ENCODE results near the gene STK24.
"Not testable (repeated sequence)": the region's sequence is repeated elsewhere in the genome, so short reads cannot be mapped to it uniquely, and the experiment has no call there.

Gene STK24

DNA sequence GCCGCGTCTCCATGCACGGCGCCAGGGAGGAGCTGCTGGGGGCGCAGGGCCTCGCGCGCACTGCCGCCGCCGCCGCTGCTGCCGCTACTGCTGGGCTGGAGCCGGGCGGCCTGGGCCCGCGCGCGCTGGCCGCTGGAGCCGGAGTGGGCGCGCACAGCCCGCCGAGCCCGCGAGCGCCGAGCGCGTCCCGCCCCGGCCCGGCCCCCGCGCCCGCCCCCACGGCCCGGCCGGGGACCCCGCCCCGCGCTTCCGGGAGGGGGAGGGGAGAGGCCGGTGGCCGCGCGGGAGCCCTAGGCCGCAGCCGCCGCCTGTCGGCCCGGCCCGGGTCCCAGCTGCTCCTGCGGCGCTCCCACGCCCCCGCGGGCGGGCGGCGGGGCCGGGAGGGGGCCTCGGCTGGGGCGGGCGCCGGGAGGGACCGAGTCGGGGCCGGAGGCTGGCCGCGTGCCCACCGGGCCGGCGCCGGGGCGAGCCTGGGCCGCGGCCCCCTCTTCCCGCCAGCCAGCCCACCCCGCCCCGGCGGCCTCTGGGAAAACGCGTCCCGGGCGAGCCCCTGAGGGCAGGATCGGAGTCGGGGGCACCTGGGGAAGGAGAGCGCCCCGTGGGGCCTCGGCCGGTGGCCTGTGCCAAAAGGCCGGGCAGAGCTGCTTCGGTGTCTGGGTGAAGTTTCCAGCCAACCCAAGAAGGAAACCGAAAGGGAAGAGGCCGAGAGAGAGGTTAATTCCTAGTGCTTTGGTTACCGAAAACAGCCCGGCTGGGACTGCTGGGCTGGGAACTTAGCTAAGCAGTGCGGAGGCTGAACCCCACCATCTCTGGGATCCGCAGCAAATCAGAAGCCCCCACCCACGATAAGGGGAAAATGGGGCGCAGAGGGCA lies at the start of gene STK24:
Gene STK24 (minus strand): TSS at position 145 of the 873 bp plus-strand sequence. CDS start 321 bp downstream, outside the sequence.
- peak within 1 kb of the TSS; percentile 68 for H3K4me3 ChIP-seq (ENCODE audit: low read depth, low read length)

- no peak overlapping the region for H3K4me3 ChIP-seq (ENCODE audit: low read depth, low read length)
These were observed 49.5 kb upstream of the STK24 start for GRCh38 chr13:98626298-98626935.

DNA sequence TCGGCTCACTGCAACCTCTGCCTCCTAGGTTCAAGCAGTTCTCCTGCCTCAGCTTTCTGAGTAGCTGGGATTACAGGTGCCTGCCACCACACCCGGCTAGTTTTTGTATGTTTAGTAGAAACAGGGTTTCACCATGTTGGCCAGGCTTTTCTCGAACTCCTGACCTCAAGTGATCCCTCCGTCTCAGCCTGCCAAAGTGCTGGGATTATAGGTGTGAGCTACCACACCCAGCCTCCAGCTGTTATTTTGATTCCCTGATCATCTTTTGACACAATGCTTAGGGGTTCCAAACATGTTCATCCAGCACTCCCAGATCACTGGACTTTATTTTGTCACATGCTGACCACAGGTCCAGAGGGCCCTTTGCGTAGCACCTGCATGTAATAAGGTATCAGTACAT lies 47.7 kb upstream of the STK24 start:
- H3K4me3 ChIP-seq (ENCODE audit: low read depth, low read length) = not testable (repeated sequence)

DNA sequence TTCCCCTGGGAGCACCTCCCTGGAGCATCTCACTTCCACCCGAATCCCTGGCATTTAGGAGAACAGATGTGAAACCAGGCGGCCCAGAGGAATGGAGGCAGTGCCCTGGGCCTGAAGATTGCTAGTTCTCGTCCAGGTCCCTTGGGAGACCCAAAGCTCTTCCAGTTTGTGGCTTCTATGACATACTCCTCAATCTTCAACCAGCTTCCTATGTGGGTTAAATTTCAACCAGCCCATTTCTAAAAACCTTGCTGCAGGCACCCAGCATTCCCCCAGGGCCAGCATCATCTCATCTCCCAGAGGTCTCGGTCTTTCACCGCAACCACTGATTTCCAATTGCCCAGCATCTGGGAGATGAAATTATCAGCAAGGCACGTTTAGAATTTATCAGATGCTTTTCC lies 46.0 kb upstream of the STK24 start:
- H3K4me3 ChIP-seq (ENCODE audit: low read depth, low read length) = no peak overlapping the region

DNA sequence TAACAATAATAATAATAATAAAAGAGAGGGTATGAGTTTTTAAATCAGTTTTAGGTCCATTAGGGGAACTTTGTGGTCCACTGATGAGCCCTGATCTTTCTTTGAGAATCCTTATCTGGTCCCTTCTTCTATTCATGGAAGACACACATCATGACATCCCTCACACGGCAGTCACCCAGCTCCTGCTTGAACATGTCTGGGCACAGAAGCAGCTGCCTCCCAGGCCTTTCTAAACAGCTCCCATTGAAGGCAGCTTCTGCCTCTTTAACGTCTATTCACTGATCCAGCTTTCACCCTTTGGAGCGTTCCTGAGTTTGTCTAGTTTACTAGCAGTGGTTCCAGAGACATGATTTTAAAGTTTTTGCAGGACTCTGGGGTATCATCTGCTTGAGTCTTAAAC lies 42.6 kb upstream of the STK24 start:
- no peak overlapping the region for H3K4me3 ChIP-seq (ENCODE audit: low read depth, low read length)

- not testable (repeated sequence) for H3K4me3 ChIP-seq (ENCODE audit: low read depth, low read length)
These were observed 38.7 kb upstream of the STK24 start for GRCh38 chr13:98615595-98615994.

- no peak overlapping the region for H3K4me3 ChIP-seq (ENCODE audit: low read depth, low read length)
These were observed 36.7 kb upstream of the STK24 start for GRCh38 chr13:98613591-98613990.

GRCh38 chr13:98609756-98610155 lies 32.8 kb upstream of the STK24 start:
- H3K4me3 ChIP-seq (ENCODE audit: low read depth, low read length) = no peak overlapping the region

DNA sequence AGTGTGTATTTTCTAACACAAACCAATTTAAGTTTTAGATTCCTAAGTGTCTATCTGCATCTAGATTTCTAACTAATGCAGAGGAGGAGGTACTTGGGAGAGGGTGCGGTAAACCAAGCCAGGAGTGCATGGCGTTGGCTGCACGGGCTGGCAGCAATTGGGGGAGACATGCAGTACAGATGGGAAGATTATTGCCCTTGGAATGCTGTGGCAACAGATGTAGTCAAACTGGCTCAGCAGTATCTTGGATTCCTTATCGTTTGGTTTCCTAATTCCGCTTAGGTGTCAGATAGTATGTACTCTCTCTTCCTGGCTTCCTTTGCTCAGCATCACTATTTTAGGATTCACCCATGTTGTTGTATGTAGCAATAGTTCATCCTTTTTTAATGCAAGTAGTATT lies 29.4 kb upstream of the STK24 start:
- H3K4me3 ChIP-seq (ENCODE audit: low read depth, low read length) = no peak overlapping the region

GRCh38 chr13:98599502-98600328 lies 22.8 kb upstream of the STK24 start:
- H3K4me3 ChIP-seq (ENCODE audit: low read depth, low read length) = no peak overlapping the region

DNA sequence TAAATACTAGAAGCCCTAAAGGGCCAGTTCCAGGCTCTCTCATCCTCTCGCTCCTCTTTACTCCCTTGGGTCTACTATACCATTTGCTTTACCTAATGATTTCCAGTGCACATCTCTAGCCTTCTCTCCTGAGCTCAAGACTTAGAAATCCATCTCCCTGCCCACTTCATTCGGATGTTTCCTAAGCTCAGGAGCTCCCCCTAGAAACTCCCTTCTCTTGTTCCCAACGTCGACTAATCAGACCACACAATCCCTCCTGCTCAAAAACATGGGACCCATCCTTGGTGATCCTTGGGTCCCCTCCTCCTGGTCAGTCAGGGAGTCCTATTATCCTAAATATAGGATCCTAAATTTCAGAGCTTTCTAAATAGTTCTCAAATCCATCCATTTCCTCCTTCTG lies 21.1 kb upstream of the STK24 start:
- H3K4me3 ChIP-seq (ENCODE audit: low read depth, low read length) = no peak overlapping the region

DNA sequence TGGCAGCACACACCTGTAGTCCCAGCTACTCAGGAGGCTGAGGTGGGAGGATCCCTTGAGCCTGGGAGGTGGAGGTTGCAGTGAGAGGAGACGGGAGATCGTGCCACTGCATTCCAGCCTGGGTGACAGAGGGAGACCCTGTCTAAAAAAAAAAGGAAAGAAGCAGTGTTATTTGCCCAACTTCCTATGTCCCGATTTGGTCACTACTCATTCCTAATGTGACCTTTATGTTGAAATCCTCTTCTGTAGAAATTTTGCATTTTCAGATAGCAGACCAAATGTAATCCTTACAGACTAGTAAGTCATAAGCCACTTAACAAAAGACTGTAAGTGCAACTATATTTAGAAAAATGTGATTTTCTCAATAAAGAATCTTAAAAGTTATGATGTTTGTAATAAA lies 18.2 kb upstream of the STK24 start:
- H3K4me3 ChIP-seq (ENCODE audit: low read depth, low read length) = no peak overlapping the region

- H3K4me3 ChIP-seq (ENCODE audit: low read depth, low read length) = no peak overlapping the region
These were observed 15.4 kb upstream of the STK24 start for GRCh38 chr13:98592362-98592732.

DNA sequence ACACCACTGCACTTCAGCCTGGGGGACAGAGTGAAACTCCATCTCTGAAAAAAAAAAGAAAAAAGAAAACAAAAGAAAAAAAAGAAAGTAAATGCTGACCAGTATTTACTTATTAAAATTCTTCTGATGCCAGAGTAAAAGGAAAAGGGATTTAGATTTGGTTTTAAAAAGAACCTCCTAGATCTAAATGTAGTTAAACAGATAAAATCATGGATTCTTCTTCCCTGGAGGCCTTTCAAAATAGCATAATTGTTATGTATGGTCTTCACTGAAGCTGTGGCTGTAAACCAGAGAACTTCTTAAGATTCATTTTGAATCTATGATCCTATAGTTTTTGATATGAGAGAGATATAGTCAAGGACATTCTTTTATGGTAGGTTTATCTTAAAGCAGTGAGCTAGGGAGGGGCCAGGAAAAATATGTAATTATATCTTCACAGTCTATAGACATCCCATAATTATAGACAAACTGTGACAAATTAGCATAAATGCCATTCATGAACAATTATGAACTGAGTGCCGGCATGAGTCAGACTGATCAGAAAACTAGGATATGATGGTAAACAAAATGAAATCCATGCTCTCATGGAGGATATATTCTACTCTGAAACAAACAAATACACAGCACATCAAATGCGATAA lies 14.9 kb upstream of the STK24 start:
- H3K4me3 ChIP-seq (ENCODE audit: low read depth, low read length) = no peak overlapping the region

- not testable (repeated sequence) for H3K4me3 ChIP-seq (ENCODE audit: low read depth, low read length)
These were observed 13.6 kb upstream of the STK24 start for GRCh38 chr13:98590471-98590870.

DNA sequence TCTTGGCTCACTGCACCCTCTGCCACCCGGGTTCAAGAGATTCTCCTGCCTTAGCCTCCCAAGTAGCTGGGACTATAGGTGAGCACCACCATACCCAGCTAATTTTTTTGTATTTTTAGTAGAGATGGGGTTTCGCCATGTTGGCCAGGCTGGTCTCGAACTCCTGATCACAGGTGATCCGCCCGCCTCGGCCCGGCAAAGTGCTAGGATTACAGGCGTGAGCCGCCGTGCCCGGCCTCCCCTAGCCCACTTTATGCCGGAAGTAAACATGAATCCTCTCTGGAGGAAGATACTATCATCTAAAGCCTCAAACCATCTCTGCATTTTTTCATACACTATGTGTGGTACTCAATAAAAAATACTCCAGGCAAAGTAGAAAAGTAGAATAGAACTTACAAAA lies 12.6 kb upstream of the STK24 start:
- H3K4me3 ChIP-seq (ENCODE audit: low read depth, low read length) = not testable (repeated sequence)

DNA sequence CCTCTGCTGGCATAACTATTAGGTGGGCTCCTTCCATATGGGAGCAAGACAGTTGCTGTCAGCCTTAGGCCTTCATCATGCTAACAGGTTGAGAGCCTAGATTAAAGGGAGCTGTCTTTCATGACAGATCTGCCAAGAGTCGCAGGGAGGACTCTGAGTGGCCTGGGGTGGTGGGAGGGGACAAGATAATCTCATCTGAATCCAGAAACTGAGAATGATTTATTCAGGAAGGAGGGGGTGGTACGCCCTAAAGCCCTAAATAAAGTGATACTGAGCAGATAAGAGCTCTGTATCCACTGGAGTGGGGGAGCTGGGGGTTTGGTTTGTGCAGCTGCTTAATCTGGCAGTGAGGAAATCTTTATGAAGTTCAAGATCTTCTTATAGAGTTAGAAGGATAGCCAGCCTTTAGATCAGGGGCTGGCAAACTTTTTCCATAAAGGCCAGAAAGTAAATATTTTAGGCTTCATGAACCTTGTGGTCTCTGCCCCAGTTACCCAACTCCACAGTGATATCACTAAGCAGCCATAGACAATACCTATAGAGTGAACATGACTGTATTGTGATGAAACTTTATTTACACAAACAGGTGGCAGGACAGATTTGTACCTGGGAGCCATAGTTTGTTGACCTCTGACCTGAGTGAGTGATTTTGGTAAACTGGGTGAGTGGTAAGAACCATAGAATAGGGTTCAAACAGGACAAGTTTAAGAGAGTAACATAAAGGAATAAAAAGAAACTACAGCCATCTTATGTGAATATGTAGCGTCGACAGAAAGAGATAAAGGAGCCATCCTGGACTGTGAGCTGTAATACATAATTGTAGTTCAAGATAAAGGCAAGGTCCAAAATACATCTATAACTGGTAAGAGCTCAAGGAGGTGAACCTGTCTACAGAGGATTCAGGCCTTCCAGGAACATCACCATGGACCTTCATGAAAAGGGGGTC lies 9.8 kb upstream of the STK24 start:
- H3K4me3 ChIP-seq (ENCODE audit: low read depth, low read length) = no peak overlapping the region

GRCh38 chr13:98585946-98586345 lies 9.0 kb upstream of the STK24 start:
- no peak overlapping the region for H3K4me3 ChIP-seq (ENCODE audit: low read depth, low read length)

- H3K4me3 ChIP-seq (ENCODE audit: low read depth, low read length) = no peak overlapping the region
These were observed 8.5 kb upstream of the STK24 start for GRCh38 chr13:98585398-98585754.
